Subcutaneous adipose tissue (tissue), 4 donors: Measurements from ENCODE around the gene SEPTIN10. TPM values are rescaled to one million over a fixed set of nuclear protein-coding genes. Genes with fewer than 3 reads are reported as not detected.

Source experiments
- total RNA-seq, 4 donors: library from RNA; depleted of rRNA; stranded (reverse); fragments of >200 nt; gene quantifications; one replicate each; pipeline ENCODE4 v1.1.0, GENCODE V29; 2016
- TF ChIP-seq, protein P1 (sequence below): fragments of 450-650 bp; IDR thresholded peaks from one replicate; pipeline ENCODE4 v1.5.1; 2016; ENCODE audit warnings: low read depth, mild to moderate bottlenecking, control low read depth, antibody characterized with exemption, moderate library complexity

The SEPTIN10 gene
- total RNA-seq, 4 donors from 2014 or later = 106 to 124 (median 107) TPM

DNA sequence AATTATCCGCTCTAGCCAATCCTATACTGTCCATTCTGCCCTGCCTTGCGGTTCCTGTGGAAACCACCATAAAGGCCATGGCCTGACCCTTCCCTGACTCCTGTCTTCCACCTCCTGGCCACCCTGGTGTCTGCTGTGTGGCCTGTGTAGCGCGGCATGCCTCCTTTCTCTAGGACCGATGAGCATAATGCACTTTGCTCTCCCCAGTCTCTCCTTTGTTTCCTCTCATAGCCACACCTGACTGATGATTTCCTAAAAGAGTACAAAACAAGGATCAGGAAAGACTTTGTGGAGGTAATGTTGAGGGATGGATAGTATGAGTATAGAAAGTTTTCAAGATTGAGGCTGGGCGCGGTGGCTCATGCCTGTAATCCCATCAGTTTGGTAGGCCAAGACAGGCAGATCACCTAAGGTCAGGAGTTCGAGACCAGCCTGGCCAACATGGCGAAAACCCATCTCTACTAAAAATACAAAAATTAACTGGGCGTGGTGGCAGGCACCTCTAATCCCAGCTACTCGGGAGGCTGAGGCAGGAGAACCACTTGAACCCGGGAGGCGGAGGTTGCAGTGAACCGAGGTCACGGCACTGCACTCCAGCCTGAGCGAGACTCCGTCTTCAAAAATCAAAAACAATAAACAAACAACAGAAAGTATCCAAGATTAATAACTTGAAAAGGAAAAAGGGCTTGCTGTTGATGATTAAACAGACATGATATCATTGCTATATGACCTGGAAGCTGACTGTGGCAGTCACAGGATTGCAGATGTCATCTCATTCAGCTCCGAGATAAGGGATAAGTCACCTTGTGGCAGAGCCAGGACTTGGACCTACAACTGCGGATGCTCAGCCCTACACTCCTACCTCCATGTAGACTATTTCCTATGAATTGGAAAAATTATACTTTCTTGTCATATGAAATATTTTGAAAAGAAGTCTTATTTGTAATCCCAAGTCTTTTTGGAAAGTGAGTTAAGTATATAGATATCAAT, 17.0 kb upstream of the SEPTIN10 start:
- TF ChIP-seq, protein P1, sequence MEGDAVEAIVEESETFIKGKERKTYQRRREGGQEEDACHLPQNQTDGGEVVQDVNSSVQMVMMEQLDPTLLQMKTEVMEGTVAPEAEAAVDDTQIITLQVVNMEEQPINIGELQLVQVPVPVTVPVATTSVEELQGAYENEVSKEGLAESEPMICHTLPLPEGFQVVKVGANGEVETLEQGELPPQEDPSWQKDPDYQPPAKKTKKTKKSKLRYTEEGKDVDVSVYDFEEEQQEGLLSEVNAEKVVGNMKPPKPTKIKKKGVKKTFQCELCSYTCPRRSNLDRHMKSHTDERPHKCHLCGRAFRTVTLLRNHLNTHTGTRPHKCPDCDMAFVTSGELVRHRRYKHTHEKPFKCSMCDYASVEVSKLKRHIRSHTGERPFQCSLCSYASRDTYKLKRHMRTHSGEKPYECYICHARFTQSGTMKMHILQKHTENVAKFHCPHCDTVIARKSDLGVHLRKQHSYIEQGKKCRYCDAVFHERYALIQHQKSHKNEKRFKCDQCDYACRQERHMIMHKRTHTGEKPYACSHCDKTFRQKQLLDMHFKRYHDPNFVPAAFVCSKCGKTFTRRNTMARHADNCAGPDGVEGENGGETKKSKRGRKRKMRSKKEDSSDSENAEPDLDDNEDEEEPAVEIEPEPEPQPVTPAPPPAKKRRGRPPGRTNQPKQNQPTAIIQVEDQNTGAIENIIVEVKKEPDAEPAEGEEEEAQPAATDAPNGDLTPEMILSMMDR = no peak

DNA sequence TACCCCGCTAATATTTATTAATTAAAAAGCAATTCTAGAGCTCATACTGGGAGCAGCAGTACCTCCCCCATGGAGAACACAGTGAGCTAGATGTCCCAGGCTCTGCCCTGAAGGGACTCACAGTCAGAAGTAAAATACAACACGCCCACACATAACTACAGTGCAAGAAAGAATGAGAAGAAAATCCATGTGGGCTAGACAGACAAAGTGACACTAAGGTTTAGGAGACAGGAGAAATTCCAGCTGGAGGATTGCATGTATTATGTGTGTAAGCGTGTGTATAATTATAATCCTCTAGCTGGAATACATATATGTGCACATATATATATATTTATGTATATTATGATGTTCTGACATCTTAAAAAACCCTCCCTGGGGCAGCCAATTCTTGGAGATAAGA, 16.1 kb upstream of the SEPTIN10 start:
- TF ChIP-seq, protein P1 = no peak

DNA sequence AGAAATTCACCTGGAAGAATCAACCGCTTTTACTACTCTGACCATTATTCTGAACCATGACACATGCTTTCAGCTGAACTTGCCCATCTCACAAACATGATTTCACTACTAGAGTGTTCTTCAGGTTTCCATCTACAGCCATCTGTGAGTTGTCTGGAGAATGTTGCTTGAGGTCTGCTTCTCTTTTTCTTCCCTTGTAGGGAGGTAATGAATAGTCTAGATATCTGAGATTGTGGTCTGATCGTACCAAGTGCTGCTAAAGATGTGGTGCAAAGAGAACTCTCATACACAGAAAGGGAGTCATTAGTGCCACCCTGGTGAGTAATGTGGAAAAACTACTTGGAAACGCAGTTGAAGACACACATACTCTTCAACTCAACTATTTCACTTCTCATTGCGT, 10.6 kb upstream of the SEPTIN10 start:
- TF ChIP-seq, protein P1 = no peak

DNA sequence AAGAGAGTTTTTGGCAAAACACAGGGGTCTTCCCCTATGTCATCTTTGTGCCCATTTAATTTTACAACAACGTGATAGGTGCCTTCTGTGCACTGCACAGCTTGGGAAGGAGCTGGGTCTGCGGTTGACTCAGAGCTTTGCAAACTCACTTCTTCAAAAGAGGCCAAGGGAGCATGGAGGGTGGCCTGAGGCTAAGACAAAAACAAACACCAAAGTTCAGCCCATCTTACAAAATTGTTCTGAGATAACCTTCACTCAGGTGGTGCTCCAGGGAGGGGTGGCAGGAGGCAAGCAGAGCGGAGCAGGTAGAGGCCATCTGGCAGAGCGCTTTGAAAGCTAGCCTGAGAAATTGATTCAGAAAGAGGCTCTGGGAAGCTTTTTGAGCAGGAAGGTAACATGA, 10.2 kb upstream of the SEPTIN10 start:
- TF ChIP-seq, protein P1 = no peak

DNA sequence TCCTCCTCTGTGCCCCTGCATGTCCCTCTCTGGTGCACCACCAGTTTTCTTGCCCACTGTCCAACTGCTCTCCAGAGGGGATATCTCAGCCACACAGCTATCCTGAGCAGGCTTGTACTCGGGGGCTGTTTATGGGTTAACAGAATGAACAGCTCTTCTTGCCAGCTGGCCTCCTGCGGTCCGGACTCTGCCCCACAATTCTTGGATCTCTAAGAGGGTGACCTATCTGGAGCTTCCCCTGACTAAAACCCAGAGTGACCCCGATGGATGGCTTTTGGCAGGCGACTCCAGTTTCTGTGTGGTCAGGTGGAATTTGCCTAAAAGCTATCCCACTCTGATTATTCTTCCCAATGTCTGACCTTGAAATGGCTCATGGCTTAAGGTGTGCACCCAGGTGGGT, 9.5 kb upstream of the SEPTIN10 start:
- TF ChIP-seq, protein P1 = no peak

GRCh38 chr2:109619032-109619615, 5.4 kb upstream of the SEPTIN10 start:
- TF ChIP-seq, protein P1 = no peak

DNA sequence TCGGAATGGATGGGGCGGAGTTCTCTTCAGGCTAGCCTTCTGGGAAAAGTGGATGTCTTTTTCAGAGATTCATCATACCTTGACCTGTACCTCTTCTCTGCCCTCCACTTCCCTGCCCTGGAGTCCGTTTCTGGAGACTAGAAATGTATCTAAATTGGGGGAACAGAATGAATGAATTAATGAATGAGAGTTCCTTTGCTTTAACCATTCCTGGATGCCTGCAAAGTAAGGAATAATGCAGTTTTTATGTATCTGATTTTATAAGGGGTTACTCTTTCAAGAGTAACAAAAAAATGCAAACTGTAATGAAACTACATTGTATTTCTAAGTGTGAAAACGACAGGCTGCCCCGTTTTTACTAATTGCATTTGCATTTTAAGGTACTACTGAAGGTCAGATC, 2.4 kb upstream of the SEPTIN10 start:
- TF ChIP-seq, protein P1 = no peak
